Osteocyte (in vitro differentiated cells): ENCODE data around the gene DYRK1A. TPM values are rescaled to one million over a fixed set of nuclear protein-coding genes. Genes with fewer than 3 reads are reported as not detected.

Experiments
- DNase-seq: peaks from one replicate; pipeline ENCODE4 v3.0.0; 2021; ENCODE audit warnings: mixed read lengths; ENCODE audit not compliant: unreplicated experiment; ENCODE audit errors: extremely low spot score
- H3K27ac Mint-ChIP-seq: one replicate; pipeline ENCODE4 v1.8.0; 2021; ENCODE audit warnings: mild to moderate bottlenecking, mixed read lengths; ENCODE audit not compliant: unreplicated experiment
- H3K27me3 Mint-ChIP-seq: one replicate; pipeline ENCODE4 v1.8.0; 2021; ENCODE audit warnings: mixed read lengths; ENCODE audit not compliant: unreplicated experiment
- H3K36me3 Mint-ChIP-seq: one replicate; pipeline ENCODE4 v1.8.0; 2021; ENCODE audit warnings: mixed read lengths; ENCODE audit not compliant: unreplicated experiment
- H3K4me1 Mint-ChIP-seq: one replicate; pipeline ENCODE4 v1.8.0; 2021; ENCODE audit warnings: mixed read lengths; ENCODE audit not compliant: unreplicated experiment
- H3K4me3 Mint-ChIP-seq: one replicate; pipeline ENCODE4 v1.8.0; 2021; ENCODE audit warnings: mild to moderate bottlenecking, moderate library complexity, mixed read lengths; ENCODE audit not compliant: unreplicated experiment
- H3K9me3 Mint-ChIP-seq: one replicate; pipeline ENCODE4 v1.8.0; 2021; ENCODE audit warnings: mixed read lengths; ENCODE audit not compliant: unreplicated experiment
- total RNA-seq: library from RNA; stranded (reverse); gene quantifications from 2 replicates; pipeline ENCODE4 v1.2.1, GENCODE V29; 2021
- TF ChIP-seq, protein P1 (sequence below): fragments of 200-600 bp; sonication (generic); IDR thresholded peaks from 2 replicates; pipeline ENCODE4 v1.5.0; 2021; ENCODE audit warnings: antibody characterized with exemption, mild to moderate bottlenecking, moderate library complexity

DYRK1A gene
- total RNA-seq, 1 donor from 2014 or later, result 63.2 TPM

DNA sequence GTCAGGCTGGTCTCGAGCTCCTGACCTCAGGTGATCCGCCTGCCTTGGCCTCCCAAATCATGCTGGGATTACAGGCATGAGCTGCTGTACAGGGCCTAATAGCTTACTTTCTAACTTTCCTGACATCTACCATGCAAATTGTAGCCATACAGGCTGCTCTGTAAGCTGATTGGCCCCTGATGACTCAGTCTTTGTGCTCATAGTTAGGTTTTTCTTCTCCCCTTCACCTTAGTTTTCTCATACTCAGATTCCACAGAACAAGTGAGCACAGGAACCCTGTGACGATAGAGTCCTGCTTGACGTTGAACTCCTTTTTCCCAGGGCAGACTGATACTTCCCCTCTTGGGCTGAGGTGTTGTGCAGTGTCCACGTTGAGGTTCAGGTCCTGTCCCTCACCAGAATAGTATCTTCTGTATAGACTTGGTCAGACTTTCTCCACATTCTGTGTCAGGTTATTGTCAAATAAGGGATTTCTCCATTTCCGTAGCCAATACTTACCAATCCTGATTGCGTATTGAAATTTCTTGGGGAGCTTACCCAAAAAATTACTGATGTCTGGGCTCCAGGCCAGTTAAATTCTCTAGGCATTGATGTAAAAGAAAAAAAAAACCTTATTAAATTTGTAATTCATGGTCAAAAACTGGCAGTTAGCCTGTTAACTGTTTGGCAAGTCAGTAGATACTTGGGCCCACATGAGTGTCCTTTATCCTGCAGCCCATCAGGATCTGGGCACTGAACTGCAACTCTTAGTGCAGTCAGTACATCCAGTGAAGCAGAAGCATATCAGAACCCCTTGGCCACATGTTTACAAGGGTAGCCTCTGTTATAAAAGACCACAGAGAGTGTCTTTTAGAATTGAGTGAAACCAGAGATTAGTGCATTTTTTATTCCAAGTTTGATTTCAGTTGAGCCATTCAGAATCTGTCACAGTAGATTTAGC lies 118.2 kb downstream of the DYRK1A start:
- no peaks in the 10 kb centered on the region for H3K4me1 Mint-ChIP-seq
- H3K4me3 Mint-ChIP-seq, result no peak overlapping the region
- H3K27ac Mint-ChIP-seq, result no peak overlapping the region
- H3K9me3 Mint-ChIP-seq, result no peaks in the 10 kb centered on the region
- H3K27me3 Mint-ChIP-seq, result no peaks in the 10 kb centered on the region
- H3K36me3 Mint-ChIP-seq, result peaks cover 36% of the 10 kb centered on the region
- no peak for DNase-seq
- TF ChIP-seq, protein P1, sequence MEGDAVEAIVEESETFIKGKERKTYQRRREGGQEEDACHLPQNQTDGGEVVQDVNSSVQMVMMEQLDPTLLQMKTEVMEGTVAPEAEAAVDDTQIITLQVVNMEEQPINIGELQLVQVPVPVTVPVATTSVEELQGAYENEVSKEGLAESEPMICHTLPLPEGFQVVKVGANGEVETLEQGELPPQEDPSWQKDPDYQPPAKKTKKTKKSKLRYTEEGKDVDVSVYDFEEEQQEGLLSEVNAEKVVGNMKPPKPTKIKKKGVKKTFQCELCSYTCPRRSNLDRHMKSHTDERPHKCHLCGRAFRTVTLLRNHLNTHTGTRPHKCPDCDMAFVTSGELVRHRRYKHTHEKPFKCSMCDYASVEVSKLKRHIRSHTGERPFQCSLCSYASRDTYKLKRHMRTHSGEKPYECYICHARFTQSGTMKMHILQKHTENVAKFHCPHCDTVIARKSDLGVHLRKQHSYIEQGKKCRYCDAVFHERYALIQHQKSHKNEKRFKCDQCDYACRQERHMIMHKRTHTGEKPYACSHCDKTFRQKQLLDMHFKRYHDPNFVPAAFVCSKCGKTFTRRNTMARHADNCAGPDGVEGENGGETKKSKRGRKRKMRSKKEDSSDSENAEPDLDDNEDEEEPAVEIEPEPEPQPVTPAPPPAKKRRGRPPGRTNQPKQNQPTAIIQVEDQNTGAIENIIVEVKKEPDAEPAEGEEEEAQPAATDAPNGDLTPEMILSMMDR, result no peak

DNA sequence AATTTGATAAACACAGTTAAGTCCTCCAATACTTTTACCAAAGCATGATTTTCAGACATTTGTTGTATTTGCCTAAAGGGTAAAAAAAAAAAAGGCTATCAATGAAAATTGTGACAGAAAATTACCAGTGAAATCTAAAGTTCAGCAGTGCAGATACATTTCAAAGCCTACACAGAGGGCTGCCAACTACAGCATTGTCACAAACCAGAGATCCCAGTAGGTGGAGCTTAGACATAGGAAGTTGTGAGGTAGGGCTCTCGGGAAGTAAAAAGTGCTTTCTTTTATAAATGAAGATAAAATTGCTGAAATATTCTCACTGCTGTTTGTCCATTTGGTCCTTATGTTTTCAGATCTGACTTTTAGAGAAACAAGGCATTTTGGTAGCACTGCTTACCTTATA lies 123.0 kb downstream of the DYRK1A start:
- no peaks in the 10 kb centered on the region for H3K4me1 Mint-ChIP-seq
- H3K27me3 Mint-ChIP-seq, result no peaks in the 10 kb centered on the region
- TF ChIP-seq, protein P1, result no peak
- H3K36me3 Mint-ChIP-seq, result peaks cover 34% of the 10 kb centered on the region
- DNase-seq, result no peak
- no peak overlapping the region for H3K27ac Mint-ChIP-seq
- no peak overlapping the region for H3K4me3 Mint-ChIP-seq
- H3K9me3 Mint-ChIP-seq, result no peaks in the 10 kb centered on the region

DNA sequence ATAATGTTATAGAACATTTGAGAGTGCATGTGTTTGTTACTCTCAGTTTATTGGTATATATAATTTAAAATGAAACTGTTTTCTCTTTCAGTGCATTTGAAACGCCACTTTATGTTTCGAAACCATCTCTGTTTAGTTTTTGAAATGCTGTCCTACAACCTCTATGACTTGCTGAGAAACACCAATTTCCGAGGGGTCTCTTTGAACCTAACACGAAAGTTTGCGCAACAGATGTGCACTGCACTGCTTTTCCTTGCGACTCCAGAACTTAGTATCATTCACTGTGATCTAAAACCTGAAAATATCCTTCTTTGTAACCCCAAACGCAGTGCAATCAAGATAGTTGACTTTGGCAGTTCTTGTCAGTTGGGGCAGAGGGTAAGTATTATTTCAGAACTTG lies 123.5 kb downstream of the DYRK1A start:
- no peak overlapping the region for H3K27ac Mint-ChIP-seq
- H3K4me3 Mint-ChIP-seq, result no peak overlapping the region
- no peaks in the 10 kb centered on the region for H3K27me3 Mint-ChIP-seq

DNA sequence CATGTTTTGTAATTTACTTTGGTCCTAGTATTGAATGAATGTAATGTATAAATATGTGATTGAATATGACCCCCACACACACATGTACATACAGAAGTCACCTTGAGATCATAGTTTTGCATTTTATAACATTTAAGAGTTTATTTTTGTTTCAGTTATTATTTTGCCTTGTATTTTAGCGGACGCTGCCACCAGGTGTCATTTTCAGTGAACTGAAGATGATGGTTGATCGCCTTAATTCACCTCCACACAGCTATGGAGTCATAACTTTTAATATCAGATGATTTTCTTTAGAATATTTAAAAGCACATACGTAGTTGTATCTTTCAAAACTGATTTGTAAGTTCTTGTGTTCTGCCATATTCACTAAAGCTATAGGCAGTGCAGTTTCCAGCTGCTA lies 130.4 kb downstream of the DYRK1A start:
- H3K36me3 Mint-ChIP-seq, result peaks cover 48% of the 10 kb centered on the region
- H3K4me3 Mint-ChIP-seq, result no peak overlapping the region
- no peaks in the 10 kb centered on the region for H3K4me1 Mint-ChIP-seq
- H3K9me3 Mint-ChIP-seq, result peaks cover 6% of the 10 kb centered on the region
- TF ChIP-seq, protein P1, result peak; percentile 52
- no peak overlapping the region for H3K27ac Mint-ChIP-seq
- DNase-seq, result no peak
- no peaks in the 10 kb centered on the region for H3K27me3 Mint-ChIP-seq

More for the DNA sequence above, 123.5 kb downstream of the DYRK1A start:
- H3K4me1 Mint-ChIP-seq, result no peaks in the 10 kb centered on the region
- TF ChIP-seq, protein P1, result no peak
- no peak for DNase-seq
- H3K36me3 Mint-ChIP-seq, result peaks cover 34% of the 10 kb centered on the region
- H3K9me3 Mint-ChIP-seq, result no peaks in the 10 kb centered on the region

DNA sequence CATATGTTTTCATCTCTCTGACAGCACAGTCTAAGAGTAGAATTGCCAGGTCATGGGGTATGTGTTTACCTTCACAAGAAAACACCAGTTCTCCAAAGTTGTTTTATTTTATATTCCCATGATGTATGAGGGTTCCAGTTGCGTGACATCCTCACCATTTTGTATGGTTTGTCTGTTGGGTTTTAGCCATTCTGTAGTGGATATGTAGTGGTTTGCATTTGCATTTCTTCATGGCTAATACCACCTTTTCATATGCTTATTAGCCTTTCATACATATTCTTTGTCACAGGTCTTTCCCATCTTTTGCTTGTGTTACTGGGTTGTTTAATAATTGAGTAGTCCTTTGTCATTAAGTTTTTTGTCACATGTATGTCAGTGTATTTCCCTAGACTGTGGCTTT lies 132.1 kb downstream of the DYRK1A start:
- no peak for DNase-seq
- Mint-ChIP-seq H3K9me3 (peaks cover 12% of the 10 kb centered on the region), H3K4me1 (peaks cover 5% of the 10 kb centered on the region), H3K27me3 (no peaks in the 10 kb centered on the region), H3K36me3 (peaks cover 51% of the 10 kb centered on the region), H3K4me3 (no peak overlapping the region), H3K27ac (no peak overlapping the region)
- TF ChIP-seq, protein P1, result no peak
